GM12878 (cell line): ENCODE results near the gene LENG9. TPM values are rescaled to one million over a fixed set of nuclear protein-coding genes. Genes with fewer than 3 reads are reported as not detected.

Experiments used
- ATAC-seq: fragments of 200-7000 bp; cut with Tn5 transposase; 3 replicates; pipeline ENCODE4 v1.9.1; 2020; ENCODE audit warnings: mild to moderate bottlenecking, moderate library complexity
- BruUV-seq: library from RNA; stranded (reverse); fragments of 400-500 nt; replicated peaks from 2 replicates; lab custom pipeline; 2021; lab: Mats Ljungman, UMichigan
- CTCF ChIA-PET: fragments of 300-600 bp; sonication (Branson Sonifier 250); formaldehyde crosslinking; extraction: SDS; loops from one replicate; lab custom pipeline; 2021; ENCODE audit warnings: inconsistent platforms; lab: Yijun Ruan, JAX
- POLR2A ChIA-PET: fragments of 350-600 bp; formaldehyde crosslinking; extraction: SDS; loops from one replicate; lab custom pipeline; 2021; ENCODE audit warnings: inconsistent platforms; lab: Charles Lee
- RAD21 ChIA-PET: fragments of 300-600 bp; sonication (Branson Sonifier 250); formaldehyde crosslinking; loops from one replicate; lab custom pipeline; 2023; ENCODE audit warnings: antibody characterized with exemption; ENCODE audit not compliant: unreplicated experiment; lab: Charles Lee
- SMC1A ChIA-PET: fragments of 300-600 bp; sonication (Branson Sonifier 250); formaldehyde crosslinking; loops from one replicate; lab custom pipeline; 2023; ENCODE audit not compliant: unreplicated experiment, uncharacterized antibody; lab: Charles Lee
- DNase-seq: peaks from one replicate; pipeline ENCODE4 v3.0.0-alpha.2; 2011; ENCODE audit warnings: low read depth, low spot score
- FAIRE-seq: peaks from 3 replicates; lab custom pipeline; 2011; peaks lifted over from hg19 to GRCh38; lab: Jason Lieb, UNC
- H2AFZ ChIP-seq: 2 replicates; pipeline ENCODE4 v1.6.0; 2011; ENCODE audit warnings: low read depth, low read length, control low read depth; ENCODE audit not compliant: control insufficient read depth
- H3K27ac ChIP-seq: 2 replicates; pipeline ENCODE4 v1.5.1; 2011; ENCODE audit warnings: control low read depth; ENCODE audit not compliant: control insufficient read depth, insufficient read depth
- H3K27me3 ChIP-seq, 2 experiments: replicated peaks in 1 of 2; 2 replicates each; pipeline versions ENCODE4 v1.6.0 to v1.6.1; 2011; ENCODE audit warnings: low read length in 1 of 2; ENCODE audit not compliant: control insufficient read depth in 2 of 2, insufficient read depth in 2 of 2
- H3K36me3 ChIP-seq, 2 experiments: 2 replicates each; pipeline ENCODE4 v1.5.1; 2011; ENCODE audit warnings: low read length in 1 of 2; ENCODE audit not compliant: control insufficient read depth in 2 of 2, insufficient read depth in 2 of 2
- H3K4me1 ChIP-seq: 2 replicates; pipeline ENCODE4 v1.6.1; 2011; ENCODE audit warnings: mild to moderate bottlenecking, low read length, moderate library complexity, mixed read lengths; ENCODE audit not compliant: control insufficient read depth, insufficient read depth
- H3K4me2 ChIP-seq: 2 replicates; pipeline ENCODE4 v1.6.0; 2011; ENCODE audit warnings: control low read depth; ENCODE audit not compliant: control insufficient read depth, insufficient read depth
- H3K4me3 ChIP-seq: fragments of 200-600 bp; sonication (generic); 2 replicates; pipeline ENCODE4 v1.5.1; 2016
- H3K79me2 ChIP-seq: 2 replicates; pipeline ENCODE4 v1.6.0; 2011; ENCODE audit warnings: low read length; ENCODE audit not compliant: control insufficient read depth, insufficient read depth
- H3K9ac ChIP-seq: 2 replicates; pipeline ENCODE4 v1.8.0; 2011; ENCODE audit warnings: low read length, control low read depth, mixed read lengths; ENCODE audit not compliant: control insufficient read depth, insufficient read depth
- H3K9me3 ChIP-seq: replicated peaks from 3 replicates; pipeline ENCODE4 v1.5.1; 2011; ENCODE audit warnings: mild to moderate bottlenecking, low read length; ENCODE audit not compliant: control insufficient read depth, insufficient read depth
- H4K20me1 ChIP-seq: 2 replicates; pipeline ENCODE4 v1.6.0; 2011; ENCODE audit not compliant: control insufficient read depth, insufficient read depth
- BCL11A ChIP-seq: IDR thresholded peaks from 2 replicates; pipeline ENCODE4 v1.6.1; 2011; ENCODE audit warnings: low read depth, low read length
- FOXM1 ChIP-seq: IDR thresholded peaks from 2 replicates; pipeline ENCODE4 v1.6.1; 2012; ENCODE audit warnings: low read depth, mild to moderate bottlenecking, inconsistent platforms, low read length, moderate library complexity
- NRF1 ChIP-seq: conservative IDR thresholded peaks from 2 replicates; pipeline ENCODE4 v1.6.1; 2011; ENCODE audit warnings: mild to moderate bottlenecking, low read depth, low read length, improper control_type of control experiment
- RAD51 ChIP-seq: fragments of 450-650 bp; IDR thresholded peaks from 2 replicates; pipeline ENCODE4 v1.6.1; 2016; ENCODE audit warnings: moderate library complexity, mild to moderate bottlenecking, inconsistent platforms
- ZNF592 ChIP-seq: fragments of 450-650 bp; IDR thresholded peaks from 2 replicates; pipeline ENCODE4 v1.6.1; 2017; ENCODE audit warnings: mild to moderate bottlenecking, moderate library complexity
- WGBS: methylation state at CpG from one replicate; pipeline ENCODE4 v1.1.6; 2016; ENCODE audit warnings: low lambda C conversion rate; ENCODE audit not compliant: insufficient replicate concordance, insufficient coverage; ENCODE audit errors: missing lambda C conversion rate; 5-methylcytosine and 5-hydroxymethylcytosine counted together
- in situ Hi-C: fragments of 300-500 bp; cut with MboI; formaldehyde crosslinking; loops from 9 replicates; pipeline ENCODE4 v1.14.3; 2018; ENCODE audit warnings: mixed read lengths
- intact Hi-C: fragments of 100-400 bp; cut with micrococcal nuclease; formaldehyde crosslinking; loops from one replicate; pipeline ENCODE4 v1.14.2; 2022; ENCODE audit not compliant: unreplicated experiment
- polyA plus RNA-seq, 11 experiments: library from polyadenylated mRNA; depleted of rRNA in 4 of 11; unstranded in 6 of 11; stranded (reverse) in 5 of 11; fragments of >200 nt; fragmentation: Nextera tagmentation in 4 of 11; fragmentation: Illumina TruSeq in 1 of 11; extraction: Ambion mirVana in 4 of 11; extraction: Trizol in 1 of 11; gene quantifications; 1 replicate in 1 of 11; 2 replicates in 10 of 11; pipeline versions ENCODE4 v1.2.1 to v1.2.3, GENCODE V29; 2011 to 2016; ENCODE audit warnings: inconsistent platforms in 2 of 11, missing spikeins in 2 of 11, low read depth in 1 of 11
- total RNA-seq, 4 experiments: library from RNA; depleted of rRNA in 3 of 4; stranded (reverse); fragments of >200 nt in 3 of 4; fragmentation: Illumina TruSeq in 1 of 4; extraction: Trizol in 1 of 4; gene quantifications; 2 replicates each; pipeline versions ENCODE4 v1.2.1 to v1.2.3, GENCODE V29; 2013 to 2021

Gene LENG9
- total and polyA plus RNA-seq, 10 of the 15 experiments (the other 5 are each of a cell fraction or from before 2014, with no cell fraction given): 0.09 to 2.9 (median 0.76) TPM; not detected in 1

GRCh38 chr19:54424201-54424600 is 39.4 kb downstream of the LENG9 start:
- no peak for FAIRE-seq

More at GRCh38 chr19:54424201-54424600, 39.4 kb downstream of the LENG9 start:
- Histone ChIP-seq H3K9ac (no peak overlapping the region), H3K79me2 (no peaks in the 10 kb centered on the region), H3K27me3 (no peaks in the 10 kb centered on the region; a peak in 1 of 4 replicates), H2AFZ (no peak overlapping the region), H3K4me2 (no peak overlapping the region), H4K20me1 (no peaks in the 10 kb centered on the region), H3K36me3 (no peaks in the 10 kb centered on the region), H3K4me3 (no peak overlapping the region), H3K9me3 (no peaks in the 10 kb centered on the region), H3K27ac (no peak overlapping the region), H3K4me1 (no peaks in the 10 kb centered on the region)
- ChIA-PET POLR2A (no interaction called here), RAD21 (no interaction called here), CTCF (no interaction called here), SMC1A (no interaction called here)
- in situ Hi-C loops: no loop called here
- ATAC-seq (no peak), DNase-seq (no peak)
- BruUV-seq: no TSS peak
- WGBS: 64% methylated on average over 14 of the region's 14 CpGs
- TF ChIP-seq RAD51: no peak
- no peak for TF ChIP-seq ZNF592
- no peak for TF ChIP-seq FOXM1
- TF ChIP-seq BCL11A: no peak
- TF ChIP-seq NRF1: no peak
- intact Hi-C loops: no loop called here
